Measurements from ENCODE around the gene CDAN1.

The CDAN1 gene

DNA sequence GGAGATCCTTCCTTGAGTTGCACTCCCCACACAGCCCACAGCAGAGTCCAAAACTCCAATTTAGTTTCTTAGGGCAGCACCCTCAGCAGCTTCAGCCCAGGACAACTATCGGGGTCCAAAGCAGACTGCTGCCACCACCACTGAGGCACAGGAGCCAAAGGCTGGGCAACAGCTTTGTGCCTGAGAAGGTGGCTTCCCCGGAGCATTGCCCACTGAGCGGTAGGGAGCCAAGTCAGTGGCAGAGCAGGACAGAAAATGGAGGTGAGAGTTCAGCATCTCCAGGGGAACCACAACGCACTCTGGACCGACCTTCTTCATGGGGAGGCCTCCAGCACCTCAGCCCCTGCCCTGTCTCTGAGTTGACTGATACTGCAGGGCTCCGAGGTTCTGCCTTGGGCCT lies 43.4 kb downstream of the CDAN1 start:
- Histone ChIP-seq H4K20me1 (ENCODE audit: insufficient read depth, low read length, poor library complexity, severe bottlenecking) (no peaks in the 10 kb centered on the region), H3F3A (ENCODE audit: low read depth) (no peaks in the 10 kb centered on the region), H3K27me3 (ENCODE audit: insufficient read depth, low read length, poor library complexity, severe bottlenecking) (no peaks in the 10 kb centered on the region), H3K9ac (ENCODE audit: low read depth, low read length, poor library complexity, severe bottlenecking) (no peak overlapping the region), H3K9me3 (ENCODE audit: insufficient read depth, low read depth, low read length) (no peaks in the 10 kb centered on the region), H3K36me3 (ENCODE audit: insufficient read depth, low read length) (peaks cover 38% of the 10 kb centered on the region; the same call in 1 of the 2 replicates), H3K9me2 (replicated peaks; ENCODE audit: low read depth, low read length) (no peaks in the 10 kb centered on the region), H2AFZ (ENCODE audit: low read length) (no peak overlapping the region), H3K79me2 (ENCODE audit: insufficient read depth, low read length) (no peaks in the 10 kb centered on the region), H3K4me3 (ENCODE audit: low read length, poor library complexity, severe bottlenecking) (no peak overlapping the region), H3K4me1 (ENCODE audit: insufficient read depth, low read length, poor library complexity, severe bottlenecking) (peaks cover 12% of the 10 kb centered on the region), H3K4me2 (ENCODE audit: low read depth, low read length, poor library complexity, severe bottlenecking) (no peak overlapping the region)
- TF ChIP-seq, protein P1, sequence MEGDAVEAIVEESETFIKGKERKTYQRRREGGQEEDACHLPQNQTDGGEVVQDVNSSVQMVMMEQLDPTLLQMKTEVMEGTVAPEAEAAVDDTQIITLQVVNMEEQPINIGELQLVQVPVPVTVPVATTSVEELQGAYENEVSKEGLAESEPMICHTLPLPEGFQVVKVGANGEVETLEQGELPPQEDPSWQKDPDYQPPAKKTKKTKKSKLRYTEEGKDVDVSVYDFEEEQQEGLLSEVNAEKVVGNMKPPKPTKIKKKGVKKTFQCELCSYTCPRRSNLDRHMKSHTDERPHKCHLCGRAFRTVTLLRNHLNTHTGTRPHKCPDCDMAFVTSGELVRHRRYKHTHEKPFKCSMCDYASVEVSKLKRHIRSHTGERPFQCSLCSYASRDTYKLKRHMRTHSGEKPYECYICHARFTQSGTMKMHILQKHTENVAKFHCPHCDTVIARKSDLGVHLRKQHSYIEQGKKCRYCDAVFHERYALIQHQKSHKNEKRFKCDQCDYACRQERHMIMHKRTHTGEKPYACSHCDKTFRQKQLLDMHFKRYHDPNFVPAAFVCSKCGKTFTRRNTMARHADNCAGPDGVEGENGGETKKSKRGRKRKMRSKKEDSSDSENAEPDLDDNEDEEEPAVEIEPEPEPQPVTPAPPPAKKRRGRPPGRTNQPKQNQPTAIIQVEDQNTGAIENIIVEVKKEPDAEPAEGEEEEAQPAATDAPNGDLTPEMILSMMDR (conservative IDR thresholded peaks at IDR 0.05; ENCODE audit: low read length): no peak
- TF ChIP-seq EZH2phosphoT487 (IDR thresholded peaks at IDR 0.05; ENCODE audit: borderline replicate concordance): no peak

- no peak overlapping the region for H3K4me2 ChIP-seq (ENCODE audit: low read depth, low read length, poor library complexity, severe bottlenecking)
- H3K27me3 ChIP-seq (ENCODE audit: insufficient read depth, low read length, poor library complexity, severe bottlenecking): no peaks in the 10 kb centered on the region
- no peaks in the 10 kb centered on the region for H3F3A ChIP-seq (ENCODE audit: low read depth)
- H4K20me1 ChIP-seq (ENCODE audit: insufficient read depth, low read length, poor library complexity, severe bottlenecking): no peaks in the 10 kb centered on the region
- no peak overlapping the region for H2AFZ ChIP-seq (ENCODE audit: low read length)
- H3K36me3 ChIP-seq (ENCODE audit: insufficient read depth, low read length): peaks cover 36% of the 10 kb centered on the region; the same call in 1 of the 2 replicates
- H3K9me3 ChIP-seq (ENCODE audit: insufficient read depth, low read depth, low read length): no peaks in the 10 kb centered on the region
- no peaks in the 10 kb centered on the region for H3K79me2 ChIP-seq (ENCODE audit: insufficient read depth, low read length)
- TF ChIP-seq, protein P1 (conservative IDR thresholded peaks at IDR 0.05; ENCODE audit: low read length): no peak
- no peak for TF ChIP-seq EZH2phosphoT487 (IDR thresholded peaks at IDR 0.05; ENCODE audit: borderline replicate concordance)
- no peaks in the 10 kb centered on the region for H3K9me2 ChIP-seq (replicated peaks; ENCODE audit: low read depth, low read length)
- no peak overlapping the region for H3K4me3 ChIP-seq (ENCODE audit: low read length, poor library complexity, severe bottlenecking)
- no peak overlapping the region for H3K9ac ChIP-seq (ENCODE audit: low read depth, low read length, poor library complexity, severe bottlenecking)
- H3K4me1 ChIP-seq (ENCODE audit: insufficient read depth, low read length, poor library complexity, severe bottlenecking): peaks cover 12% of the 10 kb centered on the region
Observed at GRCh38 chr15:42692997-42693396, 43.9 kb downstream of the CDAN1 start.

DNA sequence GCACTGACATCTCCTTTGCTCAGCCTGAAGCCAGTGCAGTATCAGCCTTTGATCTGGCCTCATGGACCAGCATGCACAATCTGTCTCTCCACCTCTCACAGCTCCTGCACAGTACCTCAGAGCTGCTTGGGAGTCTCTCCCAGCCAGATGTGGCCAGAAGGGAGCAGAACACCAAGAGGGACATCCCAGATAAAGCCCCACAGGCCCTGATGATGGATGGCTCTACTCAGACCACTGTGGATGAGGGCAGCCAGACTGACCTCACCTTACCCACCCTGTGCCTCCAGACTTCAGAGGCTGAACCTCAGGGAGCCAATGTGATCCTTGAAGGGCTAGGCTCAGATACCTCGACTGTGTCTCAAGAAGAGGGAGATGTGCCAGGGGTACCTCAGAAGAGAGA lies 44.4 kb downstream of the CDAN1 start:
- no peaks in the 10 kb centered on the region for H3K9me2 ChIP-seq (replicated peaks; ENCODE audit: low read depth, low read length)
- no peak overlapping the region for H3K4me2 ChIP-seq (ENCODE audit: low read depth, low read length, poor library complexity, severe bottlenecking)
- peaks cover 36% of the 10 kb centered on the region; the same call in 1 of the 2 replicates for H3K36me3 ChIP-seq (ENCODE audit: insufficient read depth, low read length)
- H3K27me3 ChIP-seq (ENCODE audit: insufficient read depth, low read length, poor library complexity, severe bottlenecking): no peaks in the 10 kb centered on the region
- H3F3A ChIP-seq (ENCODE audit: low read depth): no peaks in the 10 kb centered on the region
- TF ChIP-seq EZH2phosphoT487 (IDR thresholded peaks at IDR 0.05; ENCODE audit: borderline replicate concordance): no peak
- TF ChIP-seq, protein P1 (conservative IDR thresholded peaks at IDR 0.05; ENCODE audit: low read length): no peak
- H3K9ac ChIP-seq (ENCODE audit: low read depth, low read length, poor library complexity, severe bottlenecking): no peak overlapping the region
- no peak overlapping the region for H3K4me3 ChIP-seq (ENCODE audit: low read length, poor library complexity, severe bottlenecking)
- no peak overlapping the region for H2AFZ ChIP-seq (ENCODE audit: low read length)
- H4K20me1 ChIP-seq (ENCODE audit: insufficient read depth, low read length, poor library complexity, severe bottlenecking): no peaks in the 10 kb centered on the region
- H3K9me3 ChIP-seq (ENCODE audit: insufficient read depth, low read depth, low read length): no peaks in the 10 kb centered on the region
- H3K79me2 ChIP-seq (ENCODE audit: insufficient read depth, low read length): no peaks in the 10 kb centered on the region
- peaks cover 12% of the 10 kb centered on the region for H3K4me1 ChIP-seq (ENCODE audit: insufficient read depth, low read length, poor library complexity, severe bottlenecking)
